Measurements from ENCODE around the gene COL4A4.
"Not testable (repeated sequence)": the region's sequence is repeated elsewhere in the genome, so short reads cannot be mapped to it uniquely, and the experiment has no call there.

Gene COL4A4

DNA sequence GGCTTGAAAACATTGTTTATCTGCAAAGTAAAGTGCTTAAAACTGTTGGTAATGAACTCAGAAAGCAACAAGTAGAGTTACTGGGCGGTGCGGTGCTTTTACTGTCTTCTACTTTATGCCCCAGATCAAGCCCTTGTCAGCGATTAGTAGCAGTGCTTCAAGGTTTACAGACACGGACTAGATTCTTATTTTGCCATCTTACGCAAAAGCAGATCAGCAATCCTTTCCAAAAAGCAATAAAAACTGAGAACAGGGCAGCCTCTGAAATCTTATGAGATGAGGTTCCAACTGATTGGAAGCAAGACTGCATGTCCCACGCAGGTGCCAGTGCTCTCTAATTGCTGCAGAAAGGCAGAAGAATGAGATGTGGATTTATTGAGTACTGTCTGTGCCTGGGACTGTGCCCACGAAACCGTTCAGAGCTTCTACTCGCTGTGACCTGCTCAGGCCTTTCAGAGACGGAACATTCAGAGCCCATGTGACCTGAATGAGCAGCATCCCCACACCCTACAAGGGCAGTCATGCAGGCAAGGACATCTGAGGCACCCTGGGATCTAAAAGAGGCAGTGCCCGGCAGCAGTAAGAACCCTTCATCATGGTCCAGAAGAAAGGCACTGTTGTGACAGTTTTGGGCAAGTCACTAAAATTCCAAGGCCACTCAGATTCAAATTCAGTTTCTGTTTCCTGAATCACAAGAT lies 16.1 kb upstream of the COL4A4 start:
- no peak for DNase-seq (ENCODE audit: extremely low read depth, insufficient read length)
- Histone ChIP-seq H3K36me3 (ENCODE audit: control insufficient read depth, insufficient read depth, low read length) (peaks cover 1% of the 10 kb centered on the region; the same call in 1 of the 2 replicates), H3K4me3 (replicated peaks; ENCODE audit: low read depth, low read length) (no peak overlapping the region), H3K27me3 (replicated peaks; ENCODE audit: control insufficient read depth, insufficient read depth, low read length) (no peaks in the 10 kb centered on the region)
- TF ChIP-seq, protein P1, sequence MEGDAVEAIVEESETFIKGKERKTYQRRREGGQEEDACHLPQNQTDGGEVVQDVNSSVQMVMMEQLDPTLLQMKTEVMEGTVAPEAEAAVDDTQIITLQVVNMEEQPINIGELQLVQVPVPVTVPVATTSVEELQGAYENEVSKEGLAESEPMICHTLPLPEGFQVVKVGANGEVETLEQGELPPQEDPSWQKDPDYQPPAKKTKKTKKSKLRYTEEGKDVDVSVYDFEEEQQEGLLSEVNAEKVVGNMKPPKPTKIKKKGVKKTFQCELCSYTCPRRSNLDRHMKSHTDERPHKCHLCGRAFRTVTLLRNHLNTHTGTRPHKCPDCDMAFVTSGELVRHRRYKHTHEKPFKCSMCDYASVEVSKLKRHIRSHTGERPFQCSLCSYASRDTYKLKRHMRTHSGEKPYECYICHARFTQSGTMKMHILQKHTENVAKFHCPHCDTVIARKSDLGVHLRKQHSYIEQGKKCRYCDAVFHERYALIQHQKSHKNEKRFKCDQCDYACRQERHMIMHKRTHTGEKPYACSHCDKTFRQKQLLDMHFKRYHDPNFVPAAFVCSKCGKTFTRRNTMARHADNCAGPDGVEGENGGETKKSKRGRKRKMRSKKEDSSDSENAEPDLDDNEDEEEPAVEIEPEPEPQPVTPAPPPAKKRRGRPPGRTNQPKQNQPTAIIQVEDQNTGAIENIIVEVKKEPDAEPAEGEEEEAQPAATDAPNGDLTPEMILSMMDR (IDR thresholded peaks at IDR 0.05; ENCODE audit: insufficient read depth, low read length, poor library complexity, severe bottlenecking), result no peak

DNA sequence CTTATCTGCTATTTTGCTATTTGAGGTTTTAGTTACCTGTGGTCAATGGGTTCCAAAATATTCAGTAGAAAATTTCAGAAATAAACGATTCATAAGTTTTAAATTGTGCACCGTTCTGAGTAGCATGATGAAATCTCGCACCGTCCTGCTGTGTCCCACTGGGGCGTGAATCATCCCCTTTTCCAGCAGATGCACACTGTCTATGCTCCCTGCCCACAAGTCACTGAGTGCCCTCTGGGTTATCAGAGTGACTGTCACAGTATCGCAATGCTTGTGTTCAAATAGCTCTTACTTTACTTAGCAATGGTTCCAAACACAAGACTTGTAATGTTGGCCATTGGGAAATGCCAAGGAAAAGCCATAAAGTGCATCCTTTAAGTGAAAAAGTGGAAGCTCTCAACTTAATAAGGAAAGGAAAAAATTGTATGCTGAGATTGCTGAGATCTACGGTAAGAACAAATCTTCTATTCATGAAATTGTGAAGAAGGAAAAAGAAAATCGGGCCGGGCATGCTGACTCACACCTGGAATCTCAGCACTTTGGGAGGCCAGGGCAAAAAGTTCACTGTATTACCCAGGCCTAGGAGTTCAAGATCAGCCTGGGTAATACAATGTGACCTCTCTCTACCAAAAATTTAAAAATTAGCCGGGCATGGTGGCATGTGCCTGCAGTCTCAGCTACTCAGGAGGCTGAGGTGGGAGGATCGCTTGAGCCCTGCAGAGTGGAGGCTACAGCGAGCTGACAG lies 13.8 kb upstream of the COL4A4 start:
- H3K36me3 ChIP-seq (ENCODE audit: control insufficient read depth, insufficient read depth, low read length), result peaks cover 1% of the 10 kb centered on the region; the same call in 1 of the 2 replicates
- H3K4me3 ChIP-seq (replicated peaks; ENCODE audit: low read depth, low read length), result no peak overlapping the region
- no peak for DNase-seq (ENCODE audit: extremely low read depth, insufficient read length)
- TF ChIP-seq, protein P1 (IDR thresholded peaks at IDR 0.05; ENCODE audit: insufficient read depth, low read length, poor library complexity, severe bottlenecking), result no peak
- H3K27me3 ChIP-seq (replicated peaks; ENCODE audit: control insufficient read depth, insufficient read depth, low read length), result no peaks in the 10 kb centered on the region

DNA sequence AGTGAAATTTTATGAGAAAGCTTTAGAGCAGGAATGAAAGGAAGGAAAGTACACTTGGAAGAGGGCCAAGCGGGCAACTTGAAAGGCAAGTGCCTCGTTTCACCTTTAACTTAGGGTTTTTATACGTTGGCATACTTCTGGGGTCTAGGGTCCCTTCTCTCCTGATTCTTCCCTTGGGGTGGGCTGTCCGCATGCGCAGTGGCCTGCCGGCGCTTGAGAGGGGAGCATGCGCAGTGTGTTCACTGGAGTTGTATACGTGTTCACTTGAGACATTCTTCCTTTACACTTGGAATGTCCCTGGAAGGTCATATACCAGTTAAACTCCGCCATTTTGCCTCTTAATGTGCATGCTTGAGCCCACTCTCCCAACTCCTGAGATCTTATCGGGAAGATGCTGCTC lies 7.8 kb upstream of the COL4A4 start:
- not testable (repeated sequence) for DNase-seq (ENCODE audit: extremely low read depth, insufficient read length); H3K36me3 ChIP-seq (ENCODE audit: control insufficient read depth, insufficient read depth, low read length); H3K27me3 ChIP-seq (replicated peaks; ENCODE audit: control insufficient read depth, insufficient read depth, low read length); H3K4me3 ChIP-seq (replicated peaks; ENCODE audit: low read depth, low read length)

DNA sequence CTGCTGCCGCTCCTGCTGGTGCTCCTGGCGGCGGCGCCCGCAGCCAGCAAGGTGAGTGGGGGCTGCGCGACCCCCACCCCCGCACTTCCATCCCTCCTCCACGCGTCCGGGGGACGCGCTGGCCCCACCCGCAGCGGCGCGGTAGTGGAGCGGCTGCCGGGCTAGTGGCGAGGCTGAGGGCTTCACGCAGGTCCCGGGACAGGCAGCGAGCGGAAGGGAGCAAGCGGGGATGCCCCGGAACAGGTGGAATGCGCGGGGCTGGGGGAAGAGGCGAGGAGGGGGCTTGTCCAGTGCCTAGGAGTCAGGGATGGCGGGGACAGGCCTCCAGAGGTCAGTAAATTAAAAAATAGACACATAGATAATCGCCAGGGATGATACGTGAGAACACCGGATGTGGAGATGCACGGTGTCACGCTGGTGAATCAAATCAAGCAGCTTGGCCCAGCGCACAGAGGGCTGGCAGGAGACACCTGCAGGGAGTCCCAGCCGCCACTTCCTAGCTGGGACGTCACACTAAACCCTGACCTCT lies 822 bp upstream of the COL4A4 start:
- Histone ChIP-seq H3K27me3 (replicated peaks; ENCODE audit: control insufficient read depth, insufficient read depth, low read length) (no peaks in the 10 kb centered on the region), H3K4me3 (replicated peaks; ENCODE audit: low read depth, low read length) (peak overlapping the region; percentile 87), H3K36me3 (ENCODE audit: control insufficient read depth, insufficient read depth, low read length) (no peaks in the 10 kb centered on the region)
- DNase-seq (ENCODE audit: extremely low read depth, insufficient read length), result peak; percentile 68
- TF ChIP-seq, protein P1 (IDR thresholded peaks at IDR 0.05; ENCODE audit: insufficient read depth, low read length, poor library complexity, severe bottlenecking), result no peak

DNA sequence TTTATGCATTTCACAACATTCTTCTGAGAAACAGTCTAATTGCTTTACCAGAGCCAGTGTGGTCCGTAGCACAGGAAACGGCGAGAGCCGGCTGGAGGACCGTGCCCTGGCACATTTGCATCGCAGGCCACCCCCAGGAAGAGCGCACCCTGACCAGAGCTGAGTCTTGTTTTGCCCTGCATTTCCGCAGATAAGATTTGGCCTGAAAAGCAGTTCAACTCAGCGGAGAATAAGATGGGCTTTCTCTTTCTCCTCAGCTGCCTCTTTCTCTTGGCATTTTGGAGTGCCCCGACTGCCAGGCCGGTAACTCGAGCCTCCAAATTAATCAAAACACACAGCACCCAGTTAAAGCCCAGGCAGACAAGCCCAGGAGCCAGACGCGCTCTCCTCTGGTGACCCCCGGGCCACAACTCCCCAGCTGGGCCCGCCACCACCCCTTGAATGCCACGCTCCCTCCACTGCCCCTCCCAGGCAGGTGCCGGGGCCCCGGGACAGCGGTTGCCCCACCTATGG lies 464 bp downstream of the COL4A4 start:
- no peaks in the 10 kb centered on the region for H3K36me3 ChIP-seq (ENCODE audit: control insufficient read depth, insufficient read depth, low read length)
- TF ChIP-seq, protein P1 (IDR thresholded peaks at IDR 0.05; ENCODE audit: insufficient read depth, low read length, poor library complexity, severe bottlenecking), result no peak
- H3K4me3 ChIP-seq (replicated peaks; ENCODE audit: low read depth, low read length), result peak overlapping the region; percentile 87
- H3K27me3 ChIP-seq (replicated peaks; ENCODE audit: control insufficient read depth, insufficient read depth, low read length), result no peaks in the 10 kb centered on the region
- DNase-seq (ENCODE audit: extremely low read depth, insufficient read length), result peak; percentile 60

DNA sequence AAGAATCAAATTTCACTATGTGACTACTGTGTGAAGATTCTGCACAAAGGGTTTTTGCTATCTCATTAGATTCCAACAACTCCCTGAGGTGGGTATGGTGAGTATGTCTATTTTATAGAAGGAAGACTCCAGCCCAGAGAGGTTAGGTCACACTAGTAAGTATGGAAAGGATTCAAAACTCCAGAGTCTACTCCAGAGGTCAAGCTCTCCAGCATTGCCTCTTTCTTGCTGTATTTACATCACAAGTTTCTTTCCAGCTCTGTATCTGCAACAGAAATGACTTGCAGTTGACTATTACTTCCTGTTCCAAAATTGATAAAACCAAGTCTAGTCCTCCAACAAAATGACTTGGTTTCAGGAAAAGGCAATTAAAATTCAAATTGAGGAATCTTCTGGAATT lies 2.1 kb downstream of the COL4A4 start:
- H3K36me3 ChIP-seq (ENCODE audit: control insufficient read depth, insufficient read depth, low read length), result no peaks in the 10 kb centered on the region
- no peaks in the 10 kb centered on the region for H3K27me3 ChIP-seq (replicated peaks; ENCODE audit: control insufficient read depth, insufficient read depth, low read length)
- TF ChIP-seq, protein P1 (IDR thresholded peaks at IDR 0.05; ENCODE audit: insufficient read depth, low read length, poor library complexity, severe bottlenecking), result no peak
- no peak overlapping the region for H3K4me3 ChIP-seq (replicated peaks; ENCODE audit: low read depth, low read length)
- DNase-seq (ENCODE audit: extremely low read depth, insufficient read length), result no peak
